ENCODE data around the gene TFCP2. TPM values are rescaled to one million over a fixed set of nuclear protein-coding genes. Genes with fewer than 3 reads are reported as not detected.

TFCP2 gene
- total RNA-seq, 2 experiments from 2014 or later: 9.4 to 11.7 TPM

DNA sequence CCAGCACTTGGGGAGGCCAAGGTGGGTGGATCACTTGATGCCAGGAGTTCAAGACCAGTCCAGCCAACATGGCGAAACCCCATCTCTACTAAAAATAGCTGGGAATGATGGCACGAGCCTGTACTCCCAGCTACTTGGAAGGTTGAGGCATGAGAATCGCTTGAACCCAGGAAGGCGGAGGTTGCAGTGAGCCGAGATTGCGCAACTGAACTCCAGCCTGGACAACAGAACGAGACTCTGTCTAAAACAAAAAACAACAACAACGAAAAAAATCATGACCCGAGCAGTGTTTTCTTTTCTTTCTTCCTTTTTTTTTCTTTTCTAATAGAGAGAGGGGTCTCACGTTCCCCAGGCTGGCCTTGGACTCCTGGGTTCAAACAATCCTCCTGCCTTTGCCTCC is 86.0 kb downstream of the TFCP2 start:
- peaks cover 16% of the 10 kb centered on the region for H3K4me1 Mint-ChIP-seq (ENCODE audit: low read depth)
- H3K36me3 ChIP-seq (ENCODE audit: insufficient read depth, low read length): no peaks in the 10 kb centered on the region
- H3K4me3 Mint-ChIP-seq: no peak overlapping the region
- ChIA-PET CTCF (no interaction called here), POLR2A (no interaction called here)
- peaks cover 14% of the 10 kb centered on the region for H3K36me3 Mint-ChIP-seq (ENCODE audit: low read depth)
- no peak overlapping the region for H3K27ac ChIP-seq (ENCODE audit: low read depth in 1 of 2, low read length in 2 of 2)
- H3K4me1 ChIP-seq (ENCODE audit: insufficient read depth, low read length): peaks cover 18% of the 10 kb centered on the region
- TF ChIP-seq, protein P1, sequence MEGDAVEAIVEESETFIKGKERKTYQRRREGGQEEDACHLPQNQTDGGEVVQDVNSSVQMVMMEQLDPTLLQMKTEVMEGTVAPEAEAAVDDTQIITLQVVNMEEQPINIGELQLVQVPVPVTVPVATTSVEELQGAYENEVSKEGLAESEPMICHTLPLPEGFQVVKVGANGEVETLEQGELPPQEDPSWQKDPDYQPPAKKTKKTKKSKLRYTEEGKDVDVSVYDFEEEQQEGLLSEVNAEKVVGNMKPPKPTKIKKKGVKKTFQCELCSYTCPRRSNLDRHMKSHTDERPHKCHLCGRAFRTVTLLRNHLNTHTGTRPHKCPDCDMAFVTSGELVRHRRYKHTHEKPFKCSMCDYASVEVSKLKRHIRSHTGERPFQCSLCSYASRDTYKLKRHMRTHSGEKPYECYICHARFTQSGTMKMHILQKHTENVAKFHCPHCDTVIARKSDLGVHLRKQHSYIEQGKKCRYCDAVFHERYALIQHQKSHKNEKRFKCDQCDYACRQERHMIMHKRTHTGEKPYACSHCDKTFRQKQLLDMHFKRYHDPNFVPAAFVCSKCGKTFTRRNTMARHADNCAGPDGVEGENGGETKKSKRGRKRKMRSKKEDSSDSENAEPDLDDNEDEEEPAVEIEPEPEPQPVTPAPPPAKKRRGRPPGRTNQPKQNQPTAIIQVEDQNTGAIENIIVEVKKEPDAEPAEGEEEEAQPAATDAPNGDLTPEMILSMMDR (IDR thresholded peaks at IDR 0.05): no peak
- no peaks in the 10 kb centered on the region for H3K9me3 Mint-ChIP-seq
- ATAC-seq (ENCODE audit: poor library complexity): no peak
- no peaks in the 10 kb centered on the region for H3K27me3 ChIP-seq (ENCODE audit: control insufficient read depth in 1 of 2, insufficient read depth in 2 of 2, low read length in 2 of 2)
- no peak for DNase-seq
- H3K27me3 Mint-ChIP-seq: no peaks in the 10 kb centered on the region
- intact Hi-C loops (cut with DNase I, micrococcal nuclease): loop anchor here in 1 of 2 experiments (10.0 kb wide), 1 partner anchor 322 kb away; the partner anchor contains the start of gene ATF1
- H3K4me3 ChIP-seq (ENCODE audit: low read length): no peak overlapping the region
- no peaks in the 10 kb centered on the region for H3K9me3 ChIP-seq (ENCODE audit: control insufficient read depth in 1 of 2, insufficient read depth in 1 of 2, low read length in 2 of 2)
- H3K27ac Mint-ChIP-seq: no peak overlapping the region

GRCh38 chr12:51085757-51086156 is 87.2 kb downstream of the TFCP2 start:
- Histone ChIP-seq H3K4me3 (ENCODE audit: low read length) (no peak overlapping the region), H3K36me3 (ENCODE audit: insufficient read depth, low read length) (no peaks in the 10 kb centered on the region), H3K27me3 (ENCODE audit: control insufficient read depth in 1 of 2, insufficient read depth in 2 of 2, low read length in 2 of 2) (no peaks in the 10 kb centered on the region), H3K9me3 (ENCODE audit: control insufficient read depth in 1 of 2, insufficient read depth in 1 of 2, low read length in 2 of 2) (no peaks in the 10 kb centered on the region), H3K4me1 (ENCODE audit: insufficient read depth, low read length) (peaks cover 20% of the 10 kb centered on the region), H3K27ac (ENCODE audit: low read depth in 1 of 2, low read length in 2 of 2) (no peak overlapping the region)
- CTCF ChIA-PET: interaction anchor here (0.7 kb wide), 1 partner anchor 256 kb away, joined by 3 read pairs; no protein-coding TSS in a partner anchor
- Mint-ChIP-seq H3K36me3 (ENCODE audit: low read depth) (peaks cover 8% of the 10 kb centered on the region), H3K27me3 (no peaks in the 10 kb centered on the region), H3K9me3 (no peaks in the 10 kb centered on the region), H3K27ac (no peak overlapping the region), H3K4me1 (ENCODE audit: low read depth) (peaks cover 24% of the 10 kb centered on the region), H3K4me3 (peak overlapping the region; percentile 60)
- intact Hi-C loops (cut with DNase I, micrococcal nuclease): loop anchor here in 1 of 2 experiments (10.0 kb wide), 1 partner anchor 321 kb away; the partner anchor contains the start of gene ATF1
- no peak for ATAC-seq (ENCODE audit: poor library complexity)
- POLR2A ChIA-PET: no interaction called here
- DNase-seq: no peak
- TF ChIP-seq, protein P1 (IDR thresholded peaks at IDR 0.05): no peak

DNA sequence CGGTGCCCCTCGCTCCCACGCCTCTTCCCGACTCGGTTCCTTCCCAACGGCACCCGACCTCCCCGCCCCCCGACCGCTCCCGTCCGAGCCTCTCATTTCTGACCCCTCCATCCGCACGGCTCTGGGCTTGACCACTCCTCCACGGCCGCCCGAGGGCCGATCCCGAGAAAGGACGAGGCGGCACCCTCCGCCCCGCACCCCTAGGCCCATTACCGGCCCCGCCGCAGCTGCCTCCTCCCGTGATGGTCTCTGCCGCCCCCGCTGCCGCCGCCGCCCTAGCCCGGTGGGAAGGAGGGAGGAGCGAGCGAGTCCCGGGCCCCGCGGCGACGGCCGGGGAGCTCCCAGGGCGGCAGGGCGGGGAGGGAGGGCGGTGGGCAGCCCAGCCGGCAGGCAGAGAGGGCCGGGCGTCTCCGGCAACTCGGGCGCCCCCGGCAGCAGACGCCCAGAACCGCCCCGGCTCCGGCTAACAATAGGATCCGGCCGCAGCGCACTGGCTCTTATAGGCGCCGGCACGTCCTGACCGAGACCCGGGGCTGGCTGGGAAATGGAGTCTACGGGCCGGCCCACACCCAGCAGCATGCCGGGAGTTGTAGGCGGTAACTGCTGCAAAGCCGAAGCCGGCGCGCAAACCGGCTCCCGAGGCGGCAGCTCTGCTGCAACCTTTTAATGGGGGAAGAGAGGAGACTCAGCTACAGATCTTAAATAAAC is 89.7 kb downstream of the TFCP2 start, which contains the start of gene CSRNP2:
CSRNP2 (minus strand) TSS at position 471 of the 708 bp plus-strand sequence. CDS start 7,035 bp downstream, outside the sequence.
- H3K4me3 Mint-ChIP-seq: peak within 1 kb of the TSS; percentile 95
- intact Hi-C loops (cut with DNase I, micrococcal nuclease): loop anchor here (1.0 to 10.0 kb wide), 7 partner anchors 35 to 321 kb away; partner anchors contain the start of genes ATF1 (in 2 of the 2), DAZAP2 (in 2 of the 2), LETMD1 (in 1 of the 2) and POU6F1 (in 1 of the 2)
- H3K36me3 ChIP-seq (ENCODE audit: insufficient read depth, low read length): no peaks in the 10 kb centered on the region
- ChIA-PET POLR2A (interaction anchor here (0.6 to 2.9 kb wide), 15 partner anchors 17 to 1923 kb away, joined by 3 to 26 read pairs (median 4); partner anchors contain the start of genes ATF1, DAZAP2, EIF4B and LETMD1), CTCF (interaction anchor here (1.3 to 1.5 kb wide), 2 partner anchors 61 to 318 kb away, joined by 3 read pairs; no protein-coding TSS in a partner anchor)
- H3K27ac Mint-ChIP-seq: peak within 1 kb of the TSS; percentile 87
- peak; percentile 99 for ATAC-seq (ENCODE audit: poor library complexity)
- peaks cover 20% of the 10 kb centered on the region for H3K36me3 Mint-ChIP-seq (ENCODE audit: low read depth)
- H3K9me3 ChIP-seq (ENCODE audit: control insufficient read depth in 1 of 2, insufficient read depth in 1 of 2, low read length in 2 of 2): no peaks in the 10 kb centered on the region
- TF ChIP-seq, protein P1 (IDR thresholded peaks at IDR 0.05): peak; percentile 34
- no peaks in the 10 kb centered on the region for H3K9me3 Mint-ChIP-seq
- H3K4me3 ChIP-seq (ENCODE audit: low read length): peak within 1 kb of the TSS; percentile 84
- H3K27ac ChIP-seq (ENCODE audit: low read depth in 1 of 2, low read length in 2 of 2): peak within 1 kb of the TSS; percentile 40 to 71
- H3K27me3 Mint-ChIP-seq: no peaks in the 10 kb centered on the region
- H3K4me1 Mint-ChIP-seq (ENCODE audit: low read depth): peaks cover 41% of the 10 kb centered on the region
- no peaks in the 10 kb centered on the region for H3K27me3 ChIP-seq (ENCODE audit: control insufficient read depth in 1 of 2, insufficient read depth in 2 of 2, low read length in 2 of 2)
- peaks cover 20% of the 10 kb centered on the region for H3K4me1 ChIP-seq (ENCODE audit: insufficient read depth, low read length)
- DNase-seq: peak; percentile 92 to 97 (median 94)
